WI38 (cell line): Measurements from ENCODE around the gene EXOC4.

Experiments
- H3K4me3 ChIP-seq: 2 replicates; pipeline ENCODE4 v1.5.1; 2011; ENCODE audit warnings: low read depth, mild to moderate bottlenecking, control low read depth, low read length
- TF ChIP-seq, protein P1 (sequence below): IDR thresholded peaks from 2 replicates; pipeline ENCODE4 v1.5.1; 2012; ENCODE audit warnings: low read depth, mild to moderate bottlenecking, control low read depth, low read length

Gene EXOC4

GRCh38 chr7:133675510-133676218, 422.8 kb downstream of the EXOC4 start:
- TF ChIP-seq, protein P1, sequence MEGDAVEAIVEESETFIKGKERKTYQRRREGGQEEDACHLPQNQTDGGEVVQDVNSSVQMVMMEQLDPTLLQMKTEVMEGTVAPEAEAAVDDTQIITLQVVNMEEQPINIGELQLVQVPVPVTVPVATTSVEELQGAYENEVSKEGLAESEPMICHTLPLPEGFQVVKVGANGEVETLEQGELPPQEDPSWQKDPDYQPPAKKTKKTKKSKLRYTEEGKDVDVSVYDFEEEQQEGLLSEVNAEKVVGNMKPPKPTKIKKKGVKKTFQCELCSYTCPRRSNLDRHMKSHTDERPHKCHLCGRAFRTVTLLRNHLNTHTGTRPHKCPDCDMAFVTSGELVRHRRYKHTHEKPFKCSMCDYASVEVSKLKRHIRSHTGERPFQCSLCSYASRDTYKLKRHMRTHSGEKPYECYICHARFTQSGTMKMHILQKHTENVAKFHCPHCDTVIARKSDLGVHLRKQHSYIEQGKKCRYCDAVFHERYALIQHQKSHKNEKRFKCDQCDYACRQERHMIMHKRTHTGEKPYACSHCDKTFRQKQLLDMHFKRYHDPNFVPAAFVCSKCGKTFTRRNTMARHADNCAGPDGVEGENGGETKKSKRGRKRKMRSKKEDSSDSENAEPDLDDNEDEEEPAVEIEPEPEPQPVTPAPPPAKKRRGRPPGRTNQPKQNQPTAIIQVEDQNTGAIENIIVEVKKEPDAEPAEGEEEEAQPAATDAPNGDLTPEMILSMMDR, result no peak
- H3K4me3 ChIP-seq, result no peak overlapping the region

DNA sequence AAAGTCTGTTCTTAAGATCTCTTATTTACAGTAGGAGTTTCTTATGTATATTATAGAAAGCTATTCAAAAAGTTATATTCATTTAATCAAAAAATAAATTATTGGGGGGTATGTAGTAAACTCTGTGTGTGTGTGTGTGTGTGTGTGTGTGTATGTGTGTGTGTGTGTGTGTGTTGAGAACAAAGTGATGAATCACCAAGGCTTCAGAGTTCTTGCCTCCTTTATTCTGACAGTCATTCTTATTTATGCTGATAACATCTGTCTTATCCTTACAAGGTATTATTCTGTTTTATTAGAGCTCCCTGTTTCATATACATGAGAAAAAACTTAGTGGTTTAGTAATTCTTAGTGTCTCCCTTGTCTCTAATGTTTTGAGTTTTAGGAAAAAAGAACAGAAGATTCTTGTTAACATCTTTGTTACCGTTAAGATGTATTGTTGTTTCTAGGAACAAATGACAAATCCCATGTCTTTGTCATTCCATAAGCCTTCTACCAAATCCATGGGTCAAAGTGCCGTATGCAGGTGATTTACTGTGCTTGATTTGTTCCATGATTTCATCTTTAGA, 424.0 kb downstream of the EXOC4 start:
- H3K4me3 ChIP-seq, result no peak overlapping the region
- TF ChIP-seq, protein P1, result no peak

GRCh38 chr7:133678137-133678814, 425.4 kb downstream of the EXOC4 start:
- no peak overlapping the region for H3K4me3 ChIP-seq
- TF ChIP-seq, protein P1, result no peak

DNA sequence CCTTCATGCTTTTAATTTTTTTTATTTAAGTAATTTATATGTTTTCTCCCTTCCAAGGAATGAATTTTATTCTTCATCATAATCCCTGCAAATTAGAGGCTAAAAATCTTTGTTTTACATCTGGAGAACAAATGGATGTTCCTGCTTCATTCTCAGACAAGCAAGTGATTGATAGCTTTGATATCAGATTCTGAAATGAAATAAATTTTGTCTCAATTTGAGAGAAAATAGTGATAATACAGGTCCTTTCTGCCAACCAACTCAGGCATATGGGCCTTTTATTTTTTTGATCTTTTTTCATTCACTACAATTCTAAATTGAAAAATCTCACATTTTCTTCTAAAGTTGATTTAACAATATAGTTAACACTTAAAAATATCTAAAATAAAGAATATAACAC, 427.1 kb downstream of the EXOC4 start:
- TF ChIP-seq, protein P1, result no peak
- no peak overlapping the region for H3K4me3 ChIP-seq

- H3K4me3 ChIP-seq, result no peak overlapping the region
- TF ChIP-seq, protein P1, result no peak
Measured at GRCh38 chr7:133681529-133681928, 428.7 kb downstream of the EXOC4 start.

GRCh38 chr7:133682364-133683181, 429.7 kb downstream of the EXOC4 start:
- TF ChIP-seq, protein P1, result no peak
- no peak overlapping the region for H3K4me3 ChIP-seq
